HG02885 (cell line): ENCODE data around the gene SLC5A12.
"Not testable (repeated sequence)": the region's sequence is repeated elsewhere in the genome, so short reads cannot be mapped to it uniquely, and the experiment has no call there.

ENCODE experiments used
- ATAC-seq: cut with Tn5 transposase; IDR thresholded peaks from one replicate; pipeline ENCODE4 v1.9.1; 2021; ENCODE audit warnings: mild to moderate bottlenecking; ENCODE audit not compliant: unreplicated experiment, poor library complexity

Gene SLC5A12

GRCh38 chr11:26665946-26666345 lies 55.9 kb downstream of the SLC5A12 start:
- ATAC-seq = no peak

GRCh38 chr11:26665036-26665435 lies 56.8 kb downstream of the SLC5A12 start:
- no peak for ATAC-seq

GRCh38 chr11:26662916-26663315 lies 58.9 kb downstream of the SLC5A12 start:
- no peak for ATAC-seq

GRCh38 chr11:26655287-26655686 lies 66.6 kb downstream of the SLC5A12 start:
- no peak for ATAC-seq

- ATAC-seq = peak; percentile 63
Observed at GRCh38 chr11:26651916-26652315, 69.9 kb downstream of the SLC5A12 start.

GRCh38 chr11:26649884-26650283 lies 72.0 kb downstream of the SLC5A12 start:
- ATAC-seq = peak; percentile 88

- ATAC-seq = not testable (repeated sequence)
Observed at GRCh38 chr11:26643314-26643713, 78.5 kb downstream of the SLC5A12 start.

- peak; percentile 94 for ATAC-seq
Observed at GRCh38 chr11:26632691-26633159, 89.1 kb downstream of the SLC5A12 start.

GRCh38 chr11:26626346-26626745 lies 95.5 kb downstream of the SLC5A12 start:
- ATAC-seq = no peak

- peak; percentile 71 for ATAC-seq
Observed at GRCh38 chr11:26623076-26623659, 98.7 kb downstream of the SLC5A12 start.

GRCh38 chr11:26622181-26622580 lies 99.7 kb downstream of the SLC5A12 start:
- no peak for ATAC-seq

GRCh38 chr11:26621132-26621531 lies 100.7 kb downstream of the SLC5A12 start:
- ATAC-seq = no peak

GRCh38 chr11:26620282-26621045 lies 101.4 kb downstream of the SLC5A12 start:
- ATAC-seq = no peak

- no peak for ATAC-seq
Observed at GRCh38 chr11:26618441-26618840, 103.4 kb downstream of the SLC5A12 start.
